GM21515 (cell line): ENCODE data around the gene NCEH1.
A peak's percentile ranks its signal among the peaks of the same experiment; 100 is the strongest.
"Not testable (repeated sequence)": the region's sequence is repeated elsewhere in the genome, so short reads cannot be mapped to it uniquely, and the experiment has no call there.

Source experiments
- ATAC-seq: cut with Tn5 transposase; IDR thresholded peaks from one replicate; pipeline ENCODE4 v1.9.1; 2021; ENCODE audit not compliant: unreplicated experiment

The NCEH1 gene

DNA sequence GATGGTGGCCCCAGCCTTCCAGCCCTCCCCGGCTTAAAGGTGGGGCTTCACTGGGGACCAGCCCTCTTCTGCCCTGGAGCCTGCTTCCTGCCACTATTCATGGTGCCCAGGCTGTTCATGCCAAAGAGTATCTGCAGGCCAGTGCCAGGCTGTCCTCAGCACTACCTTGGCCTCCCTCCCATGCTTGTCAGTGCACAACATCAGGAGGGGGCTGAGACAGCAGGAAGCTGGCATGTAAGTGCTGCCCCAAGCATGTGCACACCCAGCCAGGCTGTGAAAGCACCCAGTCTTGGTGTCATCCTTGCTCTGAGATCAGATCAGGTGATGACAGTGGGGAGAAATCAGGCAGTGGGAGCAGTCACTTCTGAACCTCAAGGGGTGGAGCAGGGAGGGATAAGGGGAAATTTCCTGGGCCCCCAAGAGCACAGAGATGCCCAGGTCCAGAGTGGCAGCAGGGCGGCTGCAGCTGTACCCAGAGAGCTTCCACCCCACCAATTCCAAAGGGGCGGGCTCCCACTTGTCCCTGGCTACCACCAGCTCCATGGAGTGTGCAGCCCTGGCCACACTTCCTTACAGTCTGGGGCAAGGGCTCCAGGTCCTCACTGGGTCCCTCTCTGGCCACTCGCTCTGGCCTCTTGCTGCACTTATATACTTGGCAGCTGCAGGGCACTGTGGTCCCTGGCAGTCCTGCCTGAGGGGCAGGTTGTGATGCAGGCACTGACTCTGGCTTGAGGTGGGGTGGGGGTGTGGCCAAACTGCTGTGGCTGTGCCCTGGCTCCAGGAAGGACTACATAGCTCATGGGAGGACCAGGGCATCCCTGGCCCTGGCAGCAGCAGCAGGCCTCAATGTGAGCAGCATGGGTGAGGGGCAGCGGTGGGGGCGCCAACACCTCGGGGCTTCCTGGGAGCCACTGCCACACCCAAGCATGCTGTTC lies 96.3 kb downstream of the NCEH1 start:
- no peak for ATAC-seq

DNA sequence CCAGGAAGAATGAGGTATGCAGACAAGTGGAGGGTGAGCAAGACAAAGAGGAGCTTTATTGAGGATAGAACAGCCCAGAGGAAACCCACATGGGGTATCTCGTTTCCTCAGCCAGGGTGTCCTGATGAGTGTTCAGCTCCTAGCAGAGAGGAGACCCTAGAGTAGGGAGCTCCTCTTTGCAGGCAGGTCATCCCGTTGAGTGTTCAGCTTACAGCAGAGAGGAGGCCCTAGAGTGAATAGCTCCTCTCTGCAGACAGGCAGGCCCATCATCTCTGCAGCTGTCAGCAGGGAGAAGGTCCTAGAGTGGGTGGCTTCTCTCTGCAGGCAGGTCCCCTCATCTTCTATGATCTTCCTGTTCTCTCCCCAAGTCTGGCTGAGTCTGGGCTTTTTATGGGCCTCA lies 97.0 kb downstream of the NCEH1 start:
- ATAC-seq: no peak

DNA sequence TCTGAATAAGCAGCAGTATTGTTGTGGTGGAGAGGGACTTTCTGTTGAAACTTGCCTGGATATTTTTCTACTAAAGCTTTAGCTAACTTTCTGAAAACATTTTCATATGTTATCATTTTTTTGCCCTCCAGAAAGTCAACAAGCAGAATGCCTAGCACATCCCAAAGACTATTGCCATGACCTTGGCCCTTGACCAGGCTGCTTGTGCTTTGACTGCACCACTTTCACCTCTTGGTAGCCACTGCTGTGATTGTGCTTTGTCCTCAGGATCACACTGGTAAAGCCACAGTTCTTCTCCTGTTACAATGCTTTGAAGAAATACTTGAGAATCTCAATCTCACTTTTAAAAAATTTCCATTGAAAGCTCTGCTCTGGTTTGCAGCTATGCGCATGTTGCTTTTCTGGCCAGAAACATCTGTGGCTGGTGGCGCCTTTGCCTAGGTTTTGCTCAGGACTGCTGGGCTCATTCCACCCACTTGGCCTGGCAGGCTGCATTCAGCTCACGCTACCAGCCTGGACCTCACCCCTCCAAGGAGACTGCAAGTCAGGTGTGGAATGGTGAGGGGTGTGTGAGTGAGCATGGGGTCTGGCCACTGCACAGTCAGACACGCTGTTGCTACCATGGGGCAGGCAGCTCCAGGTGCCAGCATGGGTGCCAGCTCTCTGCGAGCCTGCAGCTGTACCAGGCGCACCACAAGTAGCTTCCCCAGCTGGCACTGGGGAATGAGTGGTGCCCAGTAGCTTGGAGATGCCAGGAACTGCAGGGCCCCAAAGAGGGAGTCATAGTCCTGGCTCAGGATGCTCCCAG lies 97.8 kb downstream of the NCEH1 start:
- no peak for ATAC-seq

DNA sequence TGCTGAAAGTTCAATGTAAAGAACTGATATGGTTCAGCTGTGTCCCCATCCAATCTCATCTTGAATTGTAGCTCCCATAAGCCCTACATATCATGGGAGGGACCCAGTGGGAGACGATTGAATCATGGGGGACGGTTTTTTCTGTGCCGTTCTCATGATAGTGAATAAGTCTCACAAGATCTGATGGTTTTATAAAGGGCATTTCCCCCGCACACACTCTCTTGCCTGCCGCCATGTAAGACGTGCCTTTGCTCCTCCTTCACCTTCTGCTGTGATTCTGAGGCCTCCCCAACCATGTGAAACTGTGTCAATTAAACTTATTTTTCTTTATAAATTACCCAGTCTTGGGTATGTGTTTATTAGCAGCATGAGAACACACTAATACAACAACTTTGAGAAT lies 101.1 kb downstream of the NCEH1 start:
- no peak for ATAC-seq

DNA sequence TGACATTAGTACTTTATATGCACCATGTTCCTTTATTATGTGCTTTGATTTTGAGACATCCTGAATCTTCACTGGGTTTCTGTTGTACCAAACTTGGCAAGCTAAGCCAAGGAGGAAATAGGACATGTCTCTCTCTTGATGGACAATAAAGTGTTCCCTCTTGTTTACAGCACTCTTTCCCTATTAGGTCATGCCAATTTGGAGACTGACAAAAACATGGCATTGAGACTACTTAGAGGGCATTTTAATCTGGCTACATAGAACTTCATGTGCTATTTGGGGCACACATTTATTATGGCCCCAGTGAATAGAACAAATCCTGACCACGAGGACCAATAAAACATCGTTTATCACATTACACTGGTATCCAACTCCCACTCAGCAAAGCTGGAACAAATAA lies 102.3 kb downstream of the NCEH1 start:
- no peak for ATAC-seq

DNA sequence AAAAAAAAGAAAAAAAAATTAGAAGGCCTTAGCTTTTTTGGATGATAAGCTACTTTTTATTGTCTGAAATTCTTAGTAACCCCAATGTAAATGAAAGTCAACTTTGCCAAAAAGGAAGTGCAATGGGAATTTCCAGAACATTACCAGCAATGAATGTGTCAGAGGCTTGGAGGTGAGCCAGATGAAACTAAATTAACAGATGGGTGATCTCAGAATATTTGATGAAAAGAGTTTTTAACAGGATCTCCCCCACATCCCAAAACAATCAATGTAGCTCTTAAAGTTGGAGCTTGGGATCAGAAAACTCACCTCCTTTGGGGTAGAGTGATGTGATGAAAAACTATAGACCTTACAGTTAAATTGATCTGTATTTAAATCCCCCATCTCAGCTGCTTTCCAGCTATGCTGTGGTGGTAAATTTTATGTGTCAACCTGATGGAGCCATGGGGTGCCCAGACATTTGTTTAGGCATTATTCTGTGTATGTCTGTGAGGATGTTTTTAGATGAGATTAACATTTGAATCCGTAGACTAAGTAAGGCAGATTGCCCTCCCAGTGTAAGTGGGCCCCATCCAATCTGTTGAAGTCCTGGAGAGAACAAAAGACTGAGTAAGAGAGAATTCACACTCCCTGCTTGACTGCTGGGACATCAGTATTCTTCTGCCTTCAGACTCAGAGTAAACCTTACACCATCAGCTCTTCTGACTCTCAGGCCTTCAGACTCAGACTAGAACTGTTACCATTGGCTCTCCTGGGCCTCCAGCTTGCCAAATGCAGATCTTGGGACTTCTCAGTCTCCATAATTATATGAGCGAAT lies 103.4 kb downstream of the NCEH1 start:
- no peak for ATAC-seq

DNA sequence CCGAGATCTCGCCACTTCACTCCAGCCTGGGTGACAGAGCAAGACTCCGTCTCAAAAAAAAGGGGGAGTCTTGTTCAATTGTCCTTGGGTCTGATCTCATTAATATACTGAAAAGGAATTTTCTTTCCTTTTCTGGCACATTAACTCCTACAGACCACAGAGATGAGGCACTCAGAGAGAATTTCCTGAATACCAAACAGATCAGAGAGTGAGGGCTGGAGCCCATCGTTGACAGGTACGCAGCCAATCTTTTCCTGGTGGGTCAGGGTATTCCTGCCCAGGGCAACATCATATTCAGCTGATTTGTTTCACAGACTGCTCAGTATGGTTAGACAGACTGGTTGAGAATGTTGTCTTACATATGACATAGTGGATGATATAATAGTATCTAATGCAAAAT lies 104.8 kb downstream of the NCEH1 start:
- no peak for ATAC-seq

DNA sequence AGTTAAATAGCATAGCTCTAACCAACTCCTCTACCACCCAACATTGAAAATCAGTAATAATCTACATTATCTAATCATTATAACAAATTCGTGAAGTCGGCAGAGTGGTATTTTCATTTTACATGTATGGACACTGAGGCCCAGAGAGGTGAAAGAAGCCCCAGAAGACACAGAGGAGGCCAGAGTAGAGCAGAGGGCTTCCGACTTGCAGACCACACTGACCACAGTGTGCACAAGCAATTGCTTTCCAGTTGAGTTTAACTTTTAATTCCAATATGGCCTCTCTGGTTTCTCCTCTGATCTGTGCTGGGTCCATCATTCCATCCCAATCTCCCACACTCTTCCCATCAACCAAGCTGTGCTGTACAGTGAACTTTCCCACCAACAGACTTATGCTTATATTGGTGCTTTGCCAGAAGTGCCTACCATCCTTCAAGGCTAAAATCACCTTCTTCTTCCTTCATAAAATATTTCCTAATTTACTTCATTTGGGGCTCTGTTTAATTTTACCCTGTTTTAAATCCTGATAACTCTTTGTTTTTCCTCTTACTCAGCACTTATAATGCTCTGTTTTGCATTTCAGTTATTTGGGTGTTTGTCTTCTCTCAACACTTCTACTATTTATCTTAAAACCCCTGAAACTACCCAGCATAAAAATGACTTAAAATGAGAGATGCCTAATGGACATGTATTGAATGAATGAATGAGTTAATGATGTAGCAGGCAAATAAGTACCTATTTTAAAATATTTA lies 105.8 kb downstream of the NCEH1 start:
- ATAC-seq: no peak

DNA sequence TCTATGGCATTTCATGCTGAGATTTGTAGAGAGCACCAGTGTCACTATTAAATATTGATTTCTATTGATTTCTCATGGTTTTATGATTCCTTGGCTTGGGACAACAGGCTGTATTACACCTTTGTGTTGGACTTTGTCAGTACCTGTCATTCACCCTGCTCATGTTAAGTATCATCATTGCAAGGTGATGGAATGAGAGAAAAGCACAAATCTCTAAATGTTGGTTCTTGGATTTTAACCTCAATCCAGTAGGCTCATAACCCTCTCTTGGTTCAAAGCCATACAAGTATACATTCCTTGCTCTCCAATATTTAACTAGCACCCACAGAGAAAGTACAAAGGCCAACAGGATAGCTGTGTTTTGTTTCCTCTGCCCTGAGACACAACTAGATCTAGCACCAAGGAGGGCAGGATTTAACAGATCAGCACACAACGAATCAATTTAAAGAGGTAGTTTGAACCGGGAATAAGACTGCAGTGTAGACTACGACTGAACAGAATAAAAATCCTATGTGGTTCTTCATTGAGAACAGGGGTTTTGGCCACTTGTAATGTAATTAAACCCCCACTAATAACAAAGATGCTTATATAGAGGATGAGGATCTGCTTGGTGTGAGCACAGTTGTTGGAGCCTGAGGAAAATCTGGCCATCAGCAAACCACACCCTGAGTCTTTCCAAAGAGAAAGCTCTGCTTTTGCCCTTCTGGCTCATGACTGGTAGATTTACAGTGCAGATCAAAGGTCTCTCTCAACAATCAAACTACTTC lies 109.6 kb downstream of the NCEH1 start:
- ATAC-seq: no peak

DNA sequence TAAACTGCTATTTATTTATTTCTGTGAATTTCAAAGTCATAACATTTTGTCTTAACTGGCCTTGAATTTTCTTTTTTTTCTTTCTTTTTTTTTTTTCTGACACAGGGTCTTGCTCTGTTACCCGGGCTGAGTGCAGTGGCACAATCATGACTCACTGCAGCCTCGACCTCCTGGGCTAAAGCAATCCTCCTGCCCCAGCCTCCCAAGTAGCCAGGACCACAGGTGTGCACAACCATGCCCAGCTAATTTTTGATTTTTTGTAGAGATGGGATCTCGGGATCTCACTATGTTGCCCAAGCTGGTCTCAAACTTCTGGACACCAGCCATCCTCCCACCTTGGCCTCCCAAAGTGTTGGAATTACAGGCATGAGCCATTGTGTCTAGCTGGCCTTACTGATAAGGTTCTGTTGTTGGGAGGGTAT lies 110.2 kb downstream of the NCEH1 start:
- no peak for ATAC-seq

DNA sequence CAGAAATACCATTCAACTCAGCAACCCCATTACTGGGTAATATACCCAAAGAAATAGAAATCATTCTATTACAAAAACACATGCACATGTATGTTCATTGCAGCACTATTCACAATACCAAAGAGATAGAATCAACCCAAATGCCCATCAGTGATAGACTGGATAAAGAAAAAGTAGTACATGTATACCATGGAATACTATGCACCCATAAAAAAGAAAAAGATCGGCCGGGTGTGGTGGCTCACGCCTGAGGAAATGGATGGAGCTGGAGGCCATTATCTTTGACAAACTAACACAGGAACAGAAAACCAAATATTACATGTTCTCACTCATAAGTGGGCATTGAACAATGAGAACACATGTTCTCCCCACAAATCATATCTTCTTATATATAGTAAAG lies 112.0 kb downstream of the NCEH1 start:
- no peak for ATAC-seq

DNA sequence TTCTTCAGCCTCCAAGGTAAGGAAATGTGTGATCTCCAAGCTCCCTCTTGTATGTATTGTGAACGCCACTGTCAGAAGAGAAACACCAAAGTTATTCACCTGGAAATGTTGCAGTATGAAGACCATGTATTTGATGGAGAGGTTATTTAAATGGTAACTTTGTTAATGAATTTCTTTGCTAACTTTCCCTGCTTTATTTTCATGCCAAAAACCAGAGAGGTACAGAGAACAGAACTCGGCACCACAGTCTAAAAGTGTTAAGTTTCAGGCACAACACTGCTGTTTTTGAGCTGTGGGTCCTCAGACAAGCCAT lies 114.5 kb downstream of the NCEH1 start:
- no peak for ATAC-seq

DNA sequence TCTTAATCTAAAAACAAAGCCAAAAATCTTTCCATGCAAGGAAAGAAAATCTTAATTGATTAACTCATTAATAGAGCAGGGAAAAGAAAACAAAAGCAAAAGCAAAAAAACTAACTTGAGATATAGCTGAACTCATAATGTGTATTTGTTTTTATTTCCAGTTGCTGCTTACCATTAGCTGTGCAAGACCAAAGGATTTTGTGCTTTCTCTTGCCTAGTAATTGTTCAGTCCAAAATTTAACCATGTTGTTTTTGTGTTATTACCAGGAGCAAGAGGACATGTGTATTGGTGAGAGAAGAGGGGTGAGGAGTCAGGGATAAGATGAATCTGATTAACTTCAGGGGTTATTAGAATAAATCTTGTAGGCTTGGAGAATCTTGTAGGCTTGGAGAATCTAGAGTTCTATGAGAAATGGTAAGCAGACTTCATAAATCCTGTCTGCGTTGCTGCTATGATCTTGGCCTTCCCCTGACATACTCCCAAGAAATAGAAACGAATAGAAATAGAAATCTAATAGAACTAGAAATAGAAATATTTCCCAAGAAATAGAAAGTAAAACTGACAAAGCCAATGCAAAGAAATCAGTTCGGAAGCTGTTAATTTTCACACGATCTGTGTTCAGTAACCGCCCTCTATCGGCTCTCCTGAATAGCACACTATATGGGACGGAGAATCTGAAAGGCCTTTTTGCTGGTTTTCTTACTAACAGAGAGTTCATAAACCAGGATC lies 115.0 kb downstream of the NCEH1 start:
- peak; percentile 40 for ATAC-seq

DNA sequence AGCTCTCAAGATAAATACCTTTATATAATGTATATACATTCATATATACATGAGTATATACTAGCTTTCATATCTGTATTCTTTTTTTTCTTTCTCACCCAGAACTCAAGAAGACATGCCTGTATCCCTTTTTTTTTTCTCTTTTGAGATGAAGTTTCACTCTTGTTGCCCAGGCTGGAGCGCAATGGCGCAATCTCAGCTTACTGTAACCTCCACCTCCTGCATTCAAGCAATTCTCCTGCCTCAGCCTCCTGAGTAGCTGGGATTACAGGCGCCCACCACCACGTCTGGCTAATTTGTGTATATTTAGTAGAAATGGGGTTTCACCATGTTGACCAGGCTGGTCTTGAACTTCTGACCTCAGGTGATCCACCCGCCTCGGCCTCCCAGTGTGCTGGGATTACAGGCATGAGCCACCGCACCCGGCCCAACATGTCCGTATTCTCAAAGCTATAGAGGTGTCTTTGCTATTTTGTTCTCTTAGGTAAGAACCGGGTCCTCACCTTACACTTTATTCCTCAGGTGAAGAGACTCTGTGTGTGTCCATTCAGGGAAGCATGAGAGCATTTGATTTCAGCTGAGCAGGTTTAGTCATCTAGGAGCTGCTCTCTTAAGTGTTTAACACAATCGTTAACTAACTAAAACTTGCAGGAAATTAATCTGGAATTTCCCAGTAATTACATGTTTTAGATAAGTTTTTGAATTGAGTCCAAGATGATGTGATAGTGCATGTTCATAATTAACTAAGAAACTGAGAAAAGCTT lies 115.8 kb downstream of the NCEH1 start:
- not testable (repeated sequence) for ATAC-seq

DNA sequence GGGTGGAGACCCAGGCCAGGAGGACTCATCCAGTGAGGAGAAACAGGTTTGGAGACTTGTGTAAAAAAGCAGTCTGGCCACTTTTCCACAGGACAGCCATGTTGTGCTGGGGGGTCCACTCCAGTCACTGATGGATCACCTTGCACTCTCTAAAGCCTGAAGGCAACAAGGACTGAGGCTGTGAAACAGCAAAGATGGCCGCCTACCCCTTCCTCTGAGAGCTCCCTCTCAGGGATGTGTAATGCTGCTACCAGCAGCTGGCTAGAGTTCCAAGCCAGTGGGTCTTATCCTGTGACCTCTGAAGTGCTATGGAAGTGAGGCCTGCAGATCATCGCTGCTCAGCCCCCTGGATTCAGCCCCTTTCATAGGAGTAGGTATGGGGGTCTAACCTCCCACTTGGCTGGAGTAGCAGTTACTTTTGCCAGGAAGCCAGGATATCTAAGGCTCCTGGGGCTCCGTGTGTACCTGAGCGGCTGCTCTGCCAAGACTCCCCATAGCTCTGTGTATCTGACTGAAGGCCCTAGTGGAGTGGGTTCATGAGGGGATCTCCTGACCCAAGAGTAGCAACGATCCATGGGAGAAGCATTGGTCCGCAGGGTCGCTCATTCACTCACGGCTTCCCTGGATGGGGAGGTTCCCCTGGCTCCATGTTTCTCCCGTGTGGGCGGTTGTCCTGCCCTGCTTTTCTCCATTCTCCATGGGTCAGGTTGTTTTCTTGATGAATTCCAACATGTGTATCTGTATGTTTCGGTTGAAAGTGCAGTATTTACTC lies 117.8 kb downstream of the NCEH1 start:
- no peak for ATAC-seq

DNA sequence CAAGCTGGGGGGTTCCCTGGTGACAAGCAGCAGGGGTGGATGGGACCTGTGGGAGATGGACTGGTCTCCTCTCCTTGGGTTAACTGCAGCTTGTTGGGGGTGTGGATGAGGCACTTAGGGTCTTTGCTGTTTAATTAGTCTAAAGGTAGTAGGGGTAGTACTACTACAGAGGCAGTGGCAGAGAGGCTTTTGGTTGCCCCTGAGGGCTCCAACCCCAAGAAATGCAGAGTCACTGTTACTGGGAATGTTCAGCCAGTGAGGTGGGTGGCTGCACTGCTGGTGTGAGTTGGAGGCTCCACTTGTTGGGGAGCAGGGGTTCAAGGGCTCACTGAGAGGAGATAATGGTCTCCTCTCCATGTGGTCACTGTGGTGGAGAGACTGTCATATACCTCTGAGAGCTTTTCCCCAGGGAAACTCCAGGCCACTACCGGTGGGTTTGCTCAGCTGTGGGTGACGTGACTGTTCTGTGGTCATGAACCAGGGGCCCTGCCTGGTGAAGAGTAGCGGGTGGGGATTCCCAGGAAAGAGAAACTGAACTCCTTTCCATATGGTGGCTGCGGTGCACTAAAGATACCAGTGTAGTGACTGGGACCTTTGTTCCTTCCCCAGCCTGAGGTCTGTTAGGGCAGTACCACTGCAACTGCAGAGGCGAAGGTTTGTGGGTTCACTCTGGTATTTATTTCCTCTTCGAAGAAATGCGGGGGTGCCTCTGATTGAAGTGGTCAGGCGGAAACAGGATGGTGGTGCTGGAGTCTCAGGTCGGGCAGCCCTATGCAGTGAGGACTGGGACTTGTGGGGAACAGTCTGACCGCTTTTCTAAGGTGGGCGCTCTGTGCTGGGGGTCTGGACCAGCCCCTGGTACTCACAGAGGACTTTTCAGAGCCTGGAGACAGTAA lies 118.7 kb downstream of the NCEH1 start:
- peak; percentile 86 for ATAC-seq

DNA sequence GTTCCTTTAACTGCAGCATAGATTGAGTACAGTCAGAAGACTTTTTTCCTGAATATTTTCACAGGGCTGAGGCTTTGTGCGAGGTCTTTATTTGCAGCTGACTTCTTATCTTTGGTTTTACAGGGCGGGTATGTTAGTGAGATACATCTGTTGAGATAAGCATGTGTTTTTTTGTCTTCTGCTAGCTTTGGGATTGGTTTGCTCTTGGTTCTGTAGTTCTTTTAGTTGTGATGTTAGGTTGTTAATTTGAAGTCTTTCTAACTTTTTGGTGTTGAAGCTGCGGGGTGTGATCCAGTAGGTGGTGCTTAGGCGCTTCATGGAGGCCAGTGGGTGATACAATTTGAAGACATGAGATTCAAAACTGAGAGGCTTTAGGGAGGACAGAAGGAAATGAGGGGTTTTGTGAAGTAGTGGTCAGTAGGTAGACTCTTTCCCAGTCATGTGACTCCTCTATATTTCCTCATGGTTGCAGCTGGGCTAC lies 119.7 kb downstream of the NCEH1 start:
- ATAC-seq: no peak
